Motor neuron (in vitro differentiated cells): Measurements from ENCODE around the gene PCDH8. TPM values are rescaled to one million over a fixed set of nuclear protein-coding genes. Genes with fewer than 3 reads are reported as not detected.

Source experiments
- ATAC-seq, 8 experiments: fragments of 200-7000 bp; cut with Tn5 transposase; replicated peaks in 6 of 8; 2 replicates each; pipeline ENCODE4 v1.8.0; 2021; ENCODE audit warnings: mild to moderate bottlenecking in 8 of 8, moderate library complexity in 8 of 8
- H3K27ac ChIP-seq, 2 donors: fragments of 250-450 bp; sonication (Bioruptor Pico); 2 replicates each; pipeline ENCODE4 v1.9.0; 2021; ENCODE audit warnings: antibody characterized with exemption in 2 of 2, mild to moderate bottlenecking in 2 of 2, moderate library complexity in 1 of 2
- H3K4me1 ChIP-seq, 2 donors: fragments of 250-450 bp; sonication (Bioruptor Pico); replicated peaks in 1 of 2; 2 replicates each; pipeline ENCODE4 v1.6.1; 2021; ENCODE audit warnings: antibody characterized with exemption in 2 of 2, mild to moderate bottlenecking in 2 of 2, moderate library complexity in 1 of 2
- H3K4me3 ChIP-seq, 5 donors: fragments of 250-450 bp; sonication (Bioruptor Pico); 2 replicates each; pipeline ENCODE4 v1.9.0; 2021; ENCODE audit warnings: antibody characterized with exemption in 5 of 5, mild to moderate bottlenecking in 5 of 5, moderate library complexity in 4 of 5
- WGBS, 10 experiments: fragments of 450-650 bp; shearing (Covaris generic); methylation state at CpG; one replicate each; pipeline ENCODE4 v1.0.0; 2022; 5-methylcytosine and 5-hydroxymethylcytosine counted together
- in situ Hi-C, 9 experiments: fragments of 400-800 bp; cut with MboI; loops; one replicate each; pipeline ENCODE4 v1.15.0; 2021; ENCODE audit warnings: low sequenced_read_pairs in 9 of 9, low pct_unique_long_range_greater_than_20kb in 2 of 9; ENCODE audit not compliant: unreplicated experiment in 9 of 9
- total RNA-seq, 8 experiments: library from RNA; unstranded; fragments of 300-600 nt; gene quantifications; 2 replicates each; pipeline versions ENCODE4 v1.2.3 to v1.2.4, GENCODE V29; 2022

Gene PCDH8
- total RNA-seq, 8 experiments from 2014 or later = 0.14 to 99.5 (median 27.3) TPM; not detected in 2

DNA sequence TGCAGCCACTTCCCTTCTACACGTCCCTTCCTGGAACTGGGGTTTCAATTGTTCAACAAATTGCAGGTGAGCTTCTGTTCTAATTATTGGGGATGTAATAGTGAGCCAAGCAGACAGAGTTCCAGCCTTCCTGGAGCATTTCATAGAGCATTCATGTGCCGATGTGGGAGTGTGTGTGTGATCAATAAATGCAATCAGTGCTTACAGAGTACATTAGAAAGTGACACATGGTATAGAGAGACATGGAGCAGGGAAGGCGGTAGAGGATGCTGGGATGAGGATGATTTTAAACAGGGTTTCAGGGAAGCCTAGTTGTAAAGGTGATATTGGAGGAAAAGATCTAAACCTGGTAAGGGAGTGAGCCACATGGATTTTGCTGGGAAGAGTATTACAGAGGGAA lies 21.7 kb upstream of the PCDH8 start:
- ATAC-seq = peak in 3 of 8 experiments; percentile 25 to 64 (median 57)
- Histone ChIP-seq H3K4me3 (no peak overlapping the region), H3K4me1 (peaks cover 39 to 47% of the 10 kb centered on the region in 2 donors), H3K27ac (no peak overlapping the region)
- 0 to 100% (median 57%) methylated on average over 1 to 3 of the region's 3 CpGs; no CpG with 5 or more reads in 2 of the 10 experiments for WGBS, 10 experiments
- in situ Hi-C loops = loop anchor here in 1 of 9 experiments (25.0 kb wide), 1 partner anchor 92 kb away; no protein-coding TSS in a partner anchor

GRCh38 chr13:52869621-52870020 lies 21.2 kb upstream of the PCDH8 start:
- 22 to 100% (median 77%) methylated on average over 1 to 4 of the region's 4 CpGs; no CpG with 5 or more reads in 5 of the 10 experiments for WGBS, 10 experiments
- Histone ChIP-seq H3K27ac (no peak overlapping the region), H3K4me1 (peaks cover 39 to 47% of the 10 kb centered on the region in 2 donors), H3K4me3 (no peak overlapping the region)
- in situ Hi-C loops = loop anchor here in 1 of 9 experiments (25.0 kb wide), 1 partner anchor 93 kb away; no protein-coding TSS in a partner anchor
- ATAC-seq = peak in 1 of 8 experiments; percentile 22

GRCh38 chr13:52869050-52869449 lies 20.6 kb upstream of the PCDH8 start:
- no peak overlapping the region for H3K4me3 ChIP-seq

DNA sequence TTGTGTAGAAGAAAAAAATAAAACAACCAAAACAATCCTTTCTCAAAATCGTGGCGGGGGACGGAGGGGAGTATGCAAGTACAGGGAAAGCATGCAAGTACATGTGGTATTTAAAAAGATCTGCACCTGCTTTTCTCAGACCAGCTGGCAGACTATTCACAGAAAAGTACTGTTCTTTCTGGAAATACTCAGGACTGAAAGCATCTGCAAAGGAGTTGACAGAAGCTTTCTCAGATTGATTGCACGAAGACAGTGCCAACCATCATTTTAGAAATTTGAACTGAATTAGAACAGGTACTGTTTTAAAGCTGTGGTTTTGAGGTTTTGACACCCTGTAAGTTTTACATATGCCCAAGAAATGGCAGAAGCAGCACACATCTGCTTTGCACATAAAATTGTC lies 19.8 kb upstream of the PCDH8 start:
- in situ Hi-C loops = loop anchor here in 1 of 9 experiments (25.0 kb wide), 1 partner anchor 94 kb away; no protein-coding TSS in a partner anchor
- 0 to 72% (median 51%) methylated on average over 2 to 4 of the region's 4 CpGs for WGBS, 10 experiments
- peak in 2 of 8 experiments; percentile 10 to 62 for ATAC-seq
- Histone ChIP-seq H3K4me1 (peaks cover 39 to 47% of the 10 kb centered on the region in 2 donors), H3K4me3 (no peak overlapping the region), H3K27ac (no peak overlapping the region)

More at GRCh38 chr13:52869050-52869449, 20.6 kb upstream of the PCDH8 start:
- no peak for ATAC-seq
- 13 to 100% (median 82%) methylated on average over 1 to 4 of the region's 4 CpGs; no CpG with 5 or more reads in 3 of the 10 experiments for WGBS, 10 experiments
- in situ Hi-C loops = loop anchor here in 1 of 9 experiments (25.0 kb wide), 1 partner anchor 93 kb away; no protein-coding TSS in a partner anchor
- peaks cover 39 to 47% of the 10 kb centered on the region in 2 donors for H3K4me1 ChIP-seq
- H3K27ac ChIP-seq = no peak overlapping the region

- H3K4me3 ChIP-seq = no peak overlapping the region
- in situ Hi-C loops = loop anchor here in 1 of 9 experiments (25.0 kb wide), 1 partner anchor 97 kb away; no protein-coding TSS in a partner anchor
- no peak overlapping the region for H3K27ac ChIP-seq
- ATAC-seq = no peak
- peaks cover 25% of the 10 kb centered on the region in 2 donors for H3K4me1 ChIP-seq
- WGBS, 10 experiments = 0 to 80% (median 17%) methylated on average over 1 of the region's 1 CpG; no CpG with 5 or more reads in 3 of the 10 experiments
These were observed 16.5 kb upstream of the PCDH8 start for GRCh38 chr13:52864941-52865340.

DNA sequence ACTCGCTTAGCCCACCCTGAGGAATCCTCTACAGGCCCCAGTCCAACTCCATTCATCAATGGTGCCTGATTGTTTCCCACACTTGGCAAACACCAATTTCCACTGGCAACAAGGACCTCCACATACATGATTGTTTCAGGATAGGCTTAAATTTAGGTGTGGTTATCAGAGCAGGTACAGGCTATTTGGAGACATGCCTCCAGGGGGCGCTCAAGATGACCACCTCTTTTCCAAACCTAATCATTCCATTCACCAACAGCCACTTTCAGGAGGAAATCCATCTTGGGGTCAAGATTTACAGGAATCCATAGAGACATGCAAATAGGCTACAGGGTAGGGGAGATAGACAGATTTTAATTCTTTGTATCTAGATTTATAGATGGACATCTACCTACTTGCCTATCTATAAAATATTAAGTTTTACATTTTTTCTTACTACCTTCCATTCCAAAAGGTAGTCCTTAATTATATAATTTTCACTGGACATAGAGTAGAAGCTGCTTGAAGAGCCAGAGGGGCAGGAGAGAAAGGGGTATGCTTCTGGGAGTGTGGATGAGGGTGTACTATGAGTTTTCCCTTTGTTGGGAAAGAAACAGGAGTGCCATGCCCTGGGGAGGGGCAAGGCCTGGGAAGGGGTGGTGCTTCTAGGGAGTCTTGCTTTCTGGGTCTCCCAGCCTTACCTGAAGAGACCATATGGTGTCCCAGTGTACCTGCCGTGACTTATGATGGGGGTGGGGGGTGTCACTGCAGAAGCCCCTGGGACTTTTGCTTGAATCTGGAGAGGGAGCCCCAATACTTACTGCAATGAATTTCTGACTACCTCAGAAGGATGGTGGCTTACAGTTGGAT lies 14.1 kb upstream of the PCDH8 start:
- Histone ChIP-seq H3K4me1 (peaks cover 3% of the 10 kb centered on the region in 2 donors), H3K27ac (no peak overlapping the region), H3K4me3 (no peak overlapping the region)
- peak in 2 of 8 experiments; percentile 21 to 44 for ATAC-seq
- in situ Hi-C loops = loop anchor here in 1 of 9 experiments (25.0 kb wide), 1 partner anchor 100 kb away; no protein-coding TSS in a partner anchor
- WGBS, 10 experiments = 6 to 100% (median 56%) methylated on average over 1 to 3 of the region's 3 CpGs; no CpG with 5 or more reads in 1 of the 10 experiments

DNA sequence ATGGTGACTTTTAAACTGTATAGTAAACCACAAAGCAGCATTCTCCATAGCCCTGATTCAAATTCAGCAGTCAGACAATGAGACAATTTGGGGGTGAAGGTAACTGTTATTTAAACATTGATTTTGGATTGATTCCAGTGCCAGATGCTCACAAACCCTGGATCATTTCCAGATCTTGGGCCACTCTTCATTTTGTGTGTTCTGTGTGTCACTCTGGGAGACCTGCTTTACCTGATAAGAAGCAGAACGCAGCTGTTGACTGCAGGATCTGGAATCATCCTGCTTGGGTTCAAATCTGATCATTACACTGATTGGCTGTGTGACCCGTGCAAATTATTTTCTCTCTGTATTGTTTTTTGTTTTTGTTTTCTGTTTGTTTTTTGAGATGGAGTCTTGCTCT lies 4.0 kb upstream of the PCDH8 start:
- ATAC-seq = no peak
- 0 to 100% (median 57%) methylated on average over 1 to 2 of the region's 2 CpGs; no CpG with 5 or more reads in 3 of the 10 experiments for WGBS, 10 experiments
- peaks cover 19 to 27% of the 10 kb centered on the region in 2 donors for H3K4me1 ChIP-seq
- peak overlapping the region in 1 of 2 donors; percentile 71 for H3K27ac ChIP-seq
- in situ Hi-C loops = loop anchor here in 1 of 9 experiments (25.0 kb wide), 1 partner anchor 110 kb away; no protein-coding TSS in a partner anchor
- H3K4me3 ChIP-seq = peak overlapping the region in 2 of 5 donors; percentile 40 to 52

DNA sequence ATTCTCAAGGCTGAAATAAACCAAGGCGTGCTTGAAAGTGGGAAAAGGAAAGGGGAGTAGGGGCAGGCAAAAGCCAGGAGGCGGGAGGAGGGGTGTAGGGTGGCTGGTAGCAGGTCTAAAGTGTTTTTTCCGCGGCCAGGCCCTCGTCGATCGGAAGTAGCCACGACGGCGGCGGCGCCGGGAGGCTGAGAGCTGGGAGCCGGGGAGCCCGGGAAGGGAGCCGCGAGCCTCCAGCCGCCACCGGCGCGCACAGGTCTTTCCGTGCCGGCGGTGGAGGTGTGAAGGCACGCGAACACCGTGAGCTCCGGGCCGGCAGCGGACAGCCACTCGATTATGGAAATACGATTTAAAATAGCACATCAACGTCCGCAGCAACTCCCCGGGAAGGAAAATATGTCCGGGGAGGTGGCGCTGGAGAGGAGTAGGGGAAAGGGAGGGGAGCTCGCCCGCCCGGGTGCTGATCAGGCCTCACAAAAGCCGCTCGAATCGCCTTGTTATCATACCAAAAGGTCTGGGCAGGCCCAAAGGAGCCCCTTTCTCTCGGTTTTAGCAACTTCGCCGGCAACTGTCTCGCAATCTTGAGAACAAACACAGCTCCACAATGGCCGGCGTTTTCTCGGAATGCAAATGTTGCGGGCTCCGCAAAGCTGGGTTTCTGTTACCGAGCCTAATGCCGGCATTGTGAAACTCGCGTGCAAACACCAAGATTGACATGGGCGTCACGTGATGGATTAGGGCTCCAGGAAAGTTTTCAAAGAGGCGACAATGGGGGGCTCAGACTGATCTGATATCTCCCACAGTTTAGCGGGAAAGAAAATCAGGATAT lies 2.9 kb upstream of the PCDH8 start:
- H3K4me3 ChIP-seq = peak overlapping the region; percentile 29 to 52 (median 40)
- peaks cover 16 to 27% of the 10 kb centered on the region in 2 donors for H3K4me1 ChIP-seq
- peak; percentile 15 to 57 (median 30) for ATAC-seq
- 2 to 5% (median 3%) methylated on average over 4 to 29 of the region's 60 CpGs; no CpG with 5 or more reads in 2 of the 10 experiments for WGBS, 10 experiments
- in situ Hi-C loops = loop anchor here in 1 of 9 experiments (25.0 kb wide), 1 partner anchor 111 kb away; no protein-coding TSS in a partner anchor
- peak overlapping the region; percentile 70 to 71 for H3K27ac ChIP-seq

GRCh38 chr13:52850396-52851136 lies 2.1 kb upstream of the PCDH8 start:
- WGBS, 10 experiments = 0 to 4% (median 2%) methylated on average over 3 to 6 of the region's 47 CpGs; no CpG with 5 or more reads in 6 of the 10 experiments
- Histone ChIP-seq H3K4me3 (peak overlapping the region; percentile 29 to 52 (median 40)), H3K4me1 (peaks cover 16 to 27% of the 10 kb centered on the region in 2 donors), H3K27ac (peak overlapping the region; percentile 70 to 71)
- in situ Hi-C loops = loop anchor here in 1 of 9 experiments (25.0 kb wide), 1 partner anchor 112 kb away; no protein-coding TSS in a partner anchor
- ATAC-seq = peak; percentile 10 to 90 (median 31)

GRCh38 chr13:52850072-52850395 lies 1.6 kb upstream of the PCDH8 start:
- Histone ChIP-seq H3K4me3 (peak overlapping the region; percentile 29 to 52 (median 40)), H3K4me1 (peaks cover 19 to 27% of the 10 kb centered on the region in 2 donors), H3K27ac (no peak overlapping the region)
- 0 to 29% (median 0%) methylated on average over 1 to 5 of the region's 5 CpGs; no CpG with 5 or more reads in 5 of the 10 experiments for WGBS, 10 experiments
- in situ Hi-C loops = loop anchor here in 1 of 9 experiments (25.0 kb wide), 1 partner anchor 112 kb away; no protein-coding TSS in a partner anchor
- ATAC-seq = no peak

- Histone ChIP-seq H3K4me3 (peak overlapping the region; percentile 40 to 52 (median 48)), H3K27ac (peak overlapping the region in 1 of 2 donors; percentile 24), H3K4me1 (peaks cover 23 to 27% of the 10 kb centered on the region in 2 donors)
- in situ Hi-C loops = loop anchor here in 3 of 9 experiments (25.0 kb wide), 3 partner anchors 113 to 338 kb away; partner anchors contain the start of gene SUGT1 (in 1 of the 3)
- 0 to 12% (median 5%) methylated on average over 1 to 23 of the region's 24 CpGs; no CpG with 5 or more reads in 1 of the 10 experiments for WGBS, 10 experiments
- no peak for ATAC-seq
These were observed 1.0 kb upstream of the PCDH8 start for GRCh38 chr13:52849291-52850071.
